ENCODE data around the gene RPE65.
"Not testable (repeated sequence)": the region's sequence is repeated elsewhere in the genome, so short reads cannot be mapped to it uniquely, and the experiment has no call there.

Gene RPE65

GRCh38 chr1:68481041-68481440, 31.3 kb upstream of the RPE65 start:
- no peak overlapping the region for H3K27ac ChIP-seq (ENCODE audit: low read depth, low read length)
- H3K9ac ChIP-seq (ENCODE audit: low read depth, low read length): no peak overlapping the region
- no peaks in the 10 kb centered on the region for H3K9me3 ChIP-seq (ENCODE audit: insufficient read depth, low read depth, low read length)
- peaks cover 4% of the 10 kb centered on the region; the same call in 1 of the 2 replicates for H3K4me1 ChIP-seq (ENCODE audit: insufficient read depth, low read length)
- no peaks in the 10 kb centered on the region for H3K27me3 ChIP-seq (ENCODE audit: insufficient read depth, low read length)
- H3K36me3 ChIP-seq (ENCODE audit: insufficient read depth, low read length): peaks cover 100% of the 10 kb centered on the region
- H3K4me3 ChIP-seq (ENCODE audit: low read length): no peak overlapping the region
- 98% methylated on average over 2 of the region's 3 CpGs for WGBS

DNA sequence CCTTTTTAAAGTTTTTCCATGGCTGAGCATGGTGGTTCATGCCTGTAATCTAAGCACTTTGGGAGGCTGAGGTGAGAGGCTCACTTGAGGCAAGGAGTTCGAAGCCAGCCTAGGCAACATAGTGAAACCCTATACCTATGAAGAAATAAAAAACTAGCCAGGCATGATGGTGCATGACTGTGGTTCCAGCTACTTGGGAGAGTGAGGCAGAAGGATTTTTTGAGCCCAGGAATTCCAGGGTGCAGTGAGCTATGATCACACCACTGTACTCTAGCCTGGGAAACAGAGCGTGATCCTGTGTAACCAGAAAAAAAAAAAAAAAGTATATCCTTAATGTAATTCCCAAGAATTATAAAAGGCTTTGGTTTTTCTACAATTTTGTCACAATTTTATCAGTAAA, 29.7 kb upstream of the RPE65 start:
- 80% methylated on average over 1 of the region's 2 CpGs for WGBS
- H3K4me1 ChIP-seq (ENCODE audit: insufficient read depth, low read length): peaks cover 4% of the 10 kb centered on the region
- peaks cover 100% of the 10 kb centered on the region for H3K36me3 ChIP-seq (ENCODE audit: insufficient read depth, low read length)
- no peak overlapping the region for H3K9ac ChIP-seq (ENCODE audit: low read depth, low read length)
- no peak overlapping the region for H3K4me3 ChIP-seq (ENCODE audit: low read length)
- H3K27me3 ChIP-seq (ENCODE audit: insufficient read depth, low read length): no peaks in the 10 kb centered on the region
- no peaks in the 10 kb centered on the region for H3K9me3 ChIP-seq (ENCODE audit: insufficient read depth, low read depth, low read length)
- no peak overlapping the region for H3K27ac ChIP-seq (ENCODE audit: low read depth, low read length)

DNA sequence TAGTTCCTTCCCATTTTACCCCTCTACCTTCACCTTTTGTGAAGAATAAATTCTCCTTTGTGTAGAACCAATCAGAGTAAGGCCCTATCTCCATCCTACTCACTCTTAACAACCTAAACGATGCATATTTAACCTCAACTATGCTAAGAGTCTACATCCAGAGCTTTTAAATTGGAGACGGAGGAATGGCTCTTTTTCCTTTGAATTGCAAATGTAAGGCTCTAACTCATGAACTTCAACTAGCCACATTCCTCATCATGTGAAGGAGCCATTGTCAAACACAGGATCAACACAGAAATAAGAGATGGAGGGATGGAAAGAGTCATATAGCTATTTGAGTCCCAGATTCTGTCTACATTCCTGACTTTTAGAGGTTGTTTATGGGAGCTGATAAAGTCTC, 28.9 kb upstream of the RPE65 start:
- Histone ChIP-seq H3K27ac (ENCODE audit: low read depth, low read length) (no peak overlapping the region), H3K4me3 (ENCODE audit: low read length) (no peak overlapping the region), H3K4me1 (ENCODE audit: insufficient read depth, low read length) (peaks cover 8% of the 10 kb centered on the region), H3K27me3 (ENCODE audit: insufficient read depth, low read length) (no peaks in the 10 kb centered on the region), H3K9me3 (ENCODE audit: insufficient read depth, low read depth, low read length) (no peaks in the 10 kb centered on the region), H3K36me3 (ENCODE audit: insufficient read depth, low read length) (peaks cover 96% of the 10 kb centered on the region), H3K9ac (ENCODE audit: low read depth, low read length) (no peak overlapping the region)
- 54% methylated on average over 2 of the region's 2 CpGs for WGBS

DNA sequence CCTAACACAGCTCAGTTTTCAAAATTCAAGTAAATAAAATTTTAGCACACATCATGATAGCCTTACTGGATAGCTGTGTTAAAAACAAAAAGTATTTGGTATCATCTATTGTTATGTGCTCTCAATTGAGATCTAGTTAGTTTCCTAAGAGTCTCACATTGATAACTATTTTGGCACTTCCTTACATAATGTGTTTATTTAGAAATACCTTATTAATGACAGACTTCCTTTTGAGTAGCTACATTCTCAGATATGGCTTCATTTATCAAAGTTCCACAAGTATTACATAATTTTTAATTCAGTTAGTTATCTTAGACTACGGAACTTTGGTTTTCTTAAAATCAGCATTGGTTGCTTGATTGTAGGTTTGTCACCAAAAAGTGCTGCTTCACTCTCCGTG, 26.9 kb upstream of the RPE65 start:
- H3K9ac ChIP-seq (ENCODE audit: low read depth, low read length); H3K9me3 ChIP-seq (ENCODE audit: insufficient read depth, low read depth, low read length); H3K27me3 ChIP-seq (ENCODE audit: insufficient read depth, low read length); H3K27ac ChIP-seq (ENCODE audit: low read depth, low read length); H3K4me3 ChIP-seq (ENCODE audit: low read length): not testable (repeated sequence)
- WGBS: 94% methylated on average over 2 of the region's 2 CpGs
- peaks cover 76% of the 10 kb centered on the region for H3K36me3 ChIP-seq (ENCODE audit: insufficient read depth, low read length)
- H3K4me1 ChIP-seq (ENCODE audit: insufficient read depth, low read length): peaks cover 15% of the 10 kb centered on the region

- Histone ChIP-seq H3K4me3 (ENCODE audit: low read length) (no peak overlapping the region), H3K9ac (ENCODE audit: low read depth, low read length) (no peak overlapping the region), H3K36me3 (ENCODE audit: insufficient read depth, low read length) (peaks cover 40% of the 10 kb centered on the region), H3K27me3 (ENCODE audit: insufficient read depth, low read length) (no peaks in the 10 kb centered on the region), H3K27ac (ENCODE audit: low read depth, low read length) (peak overlapping the region; percentile 5; the same call in 1 of the 2 replicates), H3K9me3 (ENCODE audit: insufficient read depth, low read depth, low read length) (no peaks in the 10 kb centered on the region), H3K4me1 (ENCODE audit: insufficient read depth, low read length) (peaks cover 11% of the 10 kb centered on the region; the same call in 1 of the 2 replicates)
Measured at GRCh38 chr1:68473060-68473459, 23.3 kb upstream of the RPE65 start.

DNA sequence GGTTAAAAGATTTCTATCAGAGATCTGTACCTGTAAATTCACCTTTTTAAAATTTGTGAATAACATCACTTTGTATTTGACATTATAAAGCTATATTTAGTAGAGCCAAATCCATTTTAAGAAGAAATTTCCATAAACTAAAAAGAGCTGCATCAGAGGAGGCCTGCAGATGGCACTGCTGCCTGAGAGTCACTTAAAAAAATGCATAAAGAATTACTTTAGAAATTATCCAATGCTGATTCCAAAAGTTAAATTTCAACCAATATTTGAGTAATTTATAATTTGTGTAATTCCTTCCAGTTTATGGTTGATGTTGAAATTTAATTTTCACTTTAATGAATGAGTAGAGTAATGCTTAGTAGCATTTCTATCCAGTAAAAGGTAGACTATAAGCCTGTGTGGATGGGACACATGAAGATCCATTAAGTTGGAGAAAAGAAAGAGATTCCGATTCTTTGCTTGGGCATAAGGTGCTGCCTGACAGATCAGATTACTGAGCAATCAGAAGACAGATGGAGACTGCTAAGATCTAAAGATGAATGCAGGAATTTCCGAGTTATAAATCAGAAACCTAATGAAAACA, 20.7 kb upstream of the RPE65 start:
- Histone ChIP-seq H3K9me3 (ENCODE audit: insufficient read depth, low read depth, low read length) (no peaks in the 10 kb centered on the region), H3K27me3 (ENCODE audit: insufficient read depth, low read length) (no peaks in the 10 kb centered on the region), H3K4me3 (ENCODE audit: low read length) (no peak overlapping the region), H3K4me1 (ENCODE audit: insufficient read depth, low read length) (peaks cover 11% of the 10 kb centered on the region; the same call in 1 of the 2 replicates), H3K36me3 (ENCODE audit: insufficient read depth, low read length) (peaks cover 15% of the 10 kb centered on the region), H3K27ac (ENCODE audit: low read depth, low read length) (no peak overlapping the region), H3K9ac (ENCODE audit: low read depth, low read length) (no peak overlapping the region)
- 87% methylated on average over 2 of the region's 2 CpGs for WGBS

- 18% methylated on average over 6 of the region's 6 CpGs for WGBS
- Histone ChIP-seq H3K9me3 (ENCODE audit: insufficient read depth, low read depth, low read length) (peaks cover 8% of the 10 kb centered on the region), H3K27ac (ENCODE audit: low read depth, low read length) (no peak overlapping the region)
Measured at GRCh38 chr1:68464891-68465290, 15.1 kb upstream of the RPE65 start.

GRCh38 chr1:68460935-68461334, 11.2 kb upstream of the RPE65 start:
- 95% methylated on average over 4 of the region's 4 CpGs for WGBS
- Histone ChIP-seq H3K27me3 (ENCODE audit: insufficient read depth, low read length) (no peaks in the 10 kb centered on the region), H3K36me3 (ENCODE audit: insufficient read depth, low read length) (no peaks in the 10 kb centered on the region), H3K4me1 (ENCODE audit: insufficient read depth, low read length) (peaks cover 9% of the 10 kb centered on the region), H3K27ac (ENCODE audit: low read depth, low read length) (no peak overlapping the region), H3K9ac (ENCODE audit: low read depth, low read length) (no peak overlapping the region), H3K4me3 (ENCODE audit: low read length) (no peak overlapping the region), H3K9me3 (ENCODE audit: insufficient read depth, low read depth, low read length) (peaks cover 8% of the 10 kb centered on the region)

More at GRCh38 chr1:68464891-68465290, 15.1 kb upstream of the RPE65 start:
- H3K4me3 ChIP-seq (ENCODE audit: low read length): no peak overlapping the region
- no peak overlapping the region for H3K9ac ChIP-seq (ENCODE audit: low read depth, low read length)
- H3K4me1 ChIP-seq (ENCODE audit: insufficient read depth, low read length): peaks cover 9% of the 10 kb centered on the region
- H3K36me3 ChIP-seq (ENCODE audit: insufficient read depth, low read length): no peaks in the 10 kb centered on the region
- no peaks in the 10 kb centered on the region for H3K27me3 ChIP-seq (ENCODE audit: insufficient read depth, low read length)

DNA sequence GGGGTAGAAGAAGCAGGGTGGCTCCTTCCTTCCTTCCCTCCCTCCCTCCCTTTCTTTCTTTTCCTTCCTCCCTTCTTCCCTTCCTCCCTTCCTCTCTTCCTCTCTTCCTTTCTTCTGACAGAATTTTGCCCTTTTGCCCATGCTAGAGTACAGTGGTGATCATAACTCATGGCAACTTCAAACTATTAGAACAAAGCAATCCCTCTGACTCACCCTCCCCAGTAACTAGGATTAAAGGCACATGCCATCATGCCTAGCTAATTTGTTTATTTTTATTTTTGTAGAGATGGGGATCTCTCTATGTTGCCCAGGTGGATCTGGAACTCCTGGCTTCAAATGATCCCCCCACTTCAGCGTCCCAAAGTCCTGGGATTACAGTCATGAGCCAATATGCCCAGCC, 10.0 kb upstream of the RPE65 start:
- Histone ChIP-seq H3K27ac (ENCODE audit: low read depth, low read length) (no peak overlapping the region), H3K4me3 (ENCODE audit: low read length) (no peak overlapping the region), H3K36me3 (ENCODE audit: insufficient read depth, low read length) (no peaks in the 10 kb centered on the region), H3K9ac (ENCODE audit: low read depth, low read length) (no peak overlapping the region), H3K4me1 (ENCODE audit: insufficient read depth, low read length) (peaks cover 3% of the 10 kb centered on the region; the same call in 1 of the 2 replicates), H3K9me3 (ENCODE audit: insufficient read depth, low read depth, low read length) (peaks cover 8% of the 10 kb centered on the region), H3K27me3 (ENCODE audit: insufficient read depth, low read length) (no peaks in the 10 kb centered on the region)
- WGBS: 93% methylated on average over 1 of the region's 1 CpG

- Histone ChIP-seq H3K9ac (ENCODE audit: low read depth, low read length) (no peak overlapping the region), H3K4me3 (ENCODE audit: low read length) (no peak overlapping the region), H3K27me3 (ENCODE audit: insufficient read depth, low read length) (no peaks in the 10 kb centered on the region), H3K36me3 (ENCODE audit: insufficient read depth, low read length) (no peaks in the 10 kb centered on the region), H3K4me1 (ENCODE audit: insufficient read depth, low read length) (no peaks in the 10 kb centered on the region), H3K9me3 (ENCODE audit: insufficient read depth, low read depth, low read length) (peaks cover 8% of the 10 kb centered on the region), H3K27ac (ENCODE audit: low read depth, low read length) (no peak overlapping the region)
- 84% methylated on average over 2 of the region's 2 CpGs for WGBS
Measured at GRCh38 chr1:68459091-68459490, 9.3 kb upstream of the RPE65 start.

GRCh38 chr1:68456202-68456601, 6.4 kb upstream of the RPE65 start:
- Histone ChIP-seq H3K9me3 (ENCODE audit: insufficient read depth, low read depth, low read length) (no peaks in the 10 kb centered on the region), H3K36me3 (ENCODE audit: insufficient read depth, low read length) (no peaks in the 10 kb centered on the region), H3K4me3 (ENCODE audit: low read length) (no peak overlapping the region), H3K27ac (ENCODE audit: low read depth, low read length) (no peak overlapping the region), H3K4me1 (ENCODE audit: insufficient read depth, low read length) (no peaks in the 10 kb centered on the region), H3K9ac (ENCODE audit: low read depth, low read length) (no peak overlapping the region), H3K27me3 (ENCODE audit: insufficient read depth, low read length) (no peaks in the 10 kb centered on the region)
- 92% methylated on average over 1 of the region's 1 CpG for whole genome bisulfite sequencing

GRCh38 chr1:68454534-68454933, 4.8 kb upstream of the RPE65 start:
- WGBS: 89% methylated on average over 2 of the region's 2 CpGs
- H3K27me3 ChIP-seq (ENCODE audit: insufficient read depth, low read length): no peaks in the 10 kb centered on the region
- H3K4me1 ChIP-seq (ENCODE audit: insufficient read depth, low read length): peaks cover 3% of the 10 kb centered on the region; the same call in 1 of the 2 replicates
- no peaks in the 10 kb centered on the region for H3K36me3 ChIP-seq (ENCODE audit: insufficient read depth, low read length)
- no peak overlapping the region for H3K4me3 ChIP-seq (ENCODE audit: low read length)
- H3K9ac ChIP-seq (ENCODE audit: low read depth, low read length): no peak overlapping the region
- no peaks in the 10 kb centered on the region for H3K9me3 ChIP-seq (ENCODE audit: insufficient read depth, low read depth, low read length)
- H3K27ac ChIP-seq (ENCODE audit: low read depth, low read length): no peak overlapping the region

All from HUES64 (cell line).